Skeletal muscle cell (primary cell): ENCODE data around the gene BAIAP3.

Experiments
- DNase-seq: peaks from one replicate; pipeline ENCODE4 v3.0.0-alpha.2; 2010; ENCODE audit warnings: low read depth
- H3K4me3 ChIP-seq: 2 replicates; pipeline ENCODE4 v1.5.1; 2011; ENCODE audit warnings: low read depth, mild to moderate bottlenecking, control low read depth, low read length, moderate library complexity

BAIAP3 gene

GRCh38 chr16:1343428-1344242 is 10.2 kb downstream of the BAIAP3 start:
- DNase-seq = no peak
- peak overlapping the region; percentile 29 for H3K4me3 ChIP-seq

DNA sequence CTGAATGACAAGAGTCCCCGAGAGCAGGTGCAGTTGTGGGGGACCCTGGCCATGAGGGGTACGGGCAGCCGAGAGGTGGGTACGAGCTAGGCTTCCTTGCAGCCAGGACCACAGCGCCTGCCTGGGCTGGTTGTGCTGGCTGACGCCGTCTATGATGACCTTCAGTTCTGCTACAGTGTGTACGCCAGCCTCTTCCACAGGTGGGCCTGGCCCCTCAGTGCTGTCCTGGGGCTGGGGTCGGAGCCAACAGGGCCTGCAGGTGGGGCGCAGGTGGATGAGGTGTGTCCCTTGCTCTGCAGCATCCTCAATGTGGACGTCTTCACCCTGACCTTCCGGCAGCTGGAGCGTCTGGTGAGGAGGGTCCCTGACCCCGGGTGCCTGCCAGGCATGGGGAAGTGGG is 11.1 kb downstream of the BAIAP3 start:
- no peak for DNase-seq
- H3K4me3 ChIP-seq = no peak overlapping the region

- no peak for DNase-seq
- no peak overlapping the region for H3K4me3 ChIP-seq
Measured at GRCh38 chr16:1345087-1345486, 11.6 kb downstream of the BAIAP3 start.

DNA sequence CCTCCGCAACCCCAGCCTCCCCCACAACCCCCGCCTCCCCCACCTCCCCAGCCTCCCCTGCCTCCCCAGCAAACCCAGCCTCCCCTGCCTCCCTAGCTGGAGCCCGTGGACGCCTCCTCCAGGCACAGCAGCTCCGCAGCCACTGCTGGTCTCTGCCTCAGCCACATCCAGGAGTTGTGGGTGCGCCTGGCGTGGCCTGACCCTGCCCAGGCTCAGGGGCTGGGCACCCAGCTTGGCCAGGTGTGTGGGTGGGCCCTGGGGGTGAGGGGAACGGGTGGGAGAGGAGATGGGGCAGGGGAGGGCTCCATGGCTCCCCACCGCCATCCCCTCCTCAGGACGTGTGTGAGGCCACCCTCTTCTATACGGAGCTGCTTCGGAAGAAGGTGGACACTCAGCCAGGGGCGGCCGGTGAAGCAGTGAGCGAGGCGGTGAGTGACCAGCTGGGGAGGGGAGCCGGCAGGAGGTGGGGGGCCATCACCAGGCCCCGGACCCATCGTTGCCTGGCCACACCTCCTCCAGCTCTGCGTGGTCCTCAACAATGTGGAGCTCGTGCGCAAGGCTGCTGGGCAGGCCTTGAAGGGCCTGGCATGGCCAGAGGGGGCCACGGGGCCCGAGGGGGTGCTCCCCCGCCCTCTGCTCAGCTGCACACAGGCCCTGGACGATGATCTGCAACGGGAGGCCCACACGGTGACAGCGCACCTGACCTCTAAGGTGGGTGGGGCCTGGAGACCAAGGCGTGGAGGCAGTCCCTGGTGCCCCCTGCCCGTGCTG is 12.4 kb downstream of the BAIAP3 start:
- no peak for DNase-seq
- H3K4me3 ChIP-seq = no peak overlapping the region

DNA sequence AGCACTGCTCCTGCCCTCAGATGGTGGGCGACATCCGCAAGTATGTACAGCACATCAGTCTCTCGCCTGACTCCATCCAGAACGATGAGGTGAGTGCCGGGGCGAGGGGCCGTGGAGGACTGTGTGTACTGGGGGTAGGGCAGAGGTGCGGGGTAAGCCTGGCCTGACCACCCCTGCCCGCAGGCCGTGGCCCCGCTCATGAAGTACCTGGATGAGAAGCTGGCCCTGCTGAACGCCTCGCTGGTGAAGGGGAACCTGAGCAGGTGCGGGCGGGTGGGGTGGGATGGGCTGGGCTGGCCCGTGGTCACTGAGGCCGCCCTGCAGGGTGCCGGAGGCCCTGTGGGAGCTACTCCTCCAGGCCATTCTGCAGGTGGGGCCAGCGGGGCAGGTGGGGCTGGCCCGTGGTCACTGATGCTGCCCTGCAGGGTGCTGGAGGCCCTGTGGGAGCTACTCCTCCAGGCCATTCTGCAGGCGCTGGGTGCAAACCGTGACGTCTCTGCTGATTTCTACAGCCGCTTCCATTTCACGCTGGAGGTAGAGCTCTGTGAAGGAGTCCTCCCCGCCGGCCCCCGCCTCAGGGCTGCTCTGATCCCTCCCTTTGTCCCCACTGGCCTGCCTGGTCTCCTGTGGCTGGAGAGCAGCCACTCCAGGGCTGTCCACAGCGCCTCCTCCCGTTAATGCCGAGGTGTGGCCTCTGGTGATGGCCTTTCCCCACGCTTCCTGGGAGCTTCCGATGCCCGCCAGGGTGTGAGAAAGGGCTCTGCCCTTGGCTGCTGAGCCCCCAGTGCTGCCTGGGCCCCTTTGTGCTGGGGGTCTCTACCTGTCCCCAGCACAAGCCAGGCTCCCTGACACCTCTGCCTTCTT is 13.2 kb downstream of the BAIAP3 start:
- no peak for DNase-seq
- no peak overlapping the region for H3K4me3 ChIP-seq

DNA sequence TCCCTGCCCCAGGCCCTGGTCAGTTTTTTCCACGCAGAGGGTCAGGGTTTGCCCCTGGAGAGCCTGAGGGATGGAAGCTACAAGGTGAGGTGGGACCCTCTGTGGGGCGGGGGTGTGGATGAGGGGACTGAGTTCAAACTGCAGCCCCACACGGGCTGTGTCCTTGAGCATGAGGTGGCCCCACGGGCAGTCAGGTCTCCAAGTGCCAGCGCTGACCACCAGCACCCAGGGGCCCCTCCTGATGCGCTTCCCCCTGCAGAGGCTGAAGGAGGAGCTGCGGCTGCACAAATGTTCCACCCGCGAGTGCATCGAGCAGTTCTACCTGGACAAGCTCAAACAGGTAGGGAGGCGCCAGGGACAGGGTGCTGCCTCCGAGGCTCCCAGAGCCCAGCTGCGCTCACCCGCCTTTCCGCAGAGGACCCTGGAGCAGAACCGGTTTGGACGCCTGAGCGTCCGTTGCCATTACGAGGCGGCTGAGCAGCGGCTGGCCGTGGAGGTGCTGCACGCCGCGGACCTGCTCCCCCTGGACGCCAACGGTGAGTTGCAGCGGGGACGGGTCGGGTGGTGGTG is 13.9 kb downstream of the BAIAP3 start:
- H3K4me3 ChIP-seq = no peak overlapping the region
- DNase-seq = no peak

GRCh38 chr16:1347962-1348361 is 14.5 kb downstream of the BAIAP3 start:
- DNase-seq = no peak
- H3K4me3 ChIP-seq = no peak overlapping the region

GRCh38 chr16:1348441-1348840 is 15.0 kb downstream of the BAIAP3 start:
- no peak for DNase-seq
- H3K4me3 ChIP-seq = no peak overlapping the region

GRCh38 chr16:1348926-1349325 is 15.5 kb downstream of the BAIAP3 start:
- no peak for DNase-seq

GRCh38 chr16:1349351-1349750 is 15.9 kb downstream of the BAIAP3 start:
- no peak for DNase-seq

More at GRCh38 chr16:1348926-1349325, 15.5 kb downstream of the BAIAP3 start:
- no peak overlapping the region for H3K4me3 ChIP-seq

GRCh38 chr16:1349951-1350350 is 16.5 kb downstream of the BAIAP3 start:
- DNase-seq = no peak
- H3K4me3 ChIP-seq = no peak overlapping the region

More at GRCh38 chr16:1349351-1349750, 15.9 kb downstream of the BAIAP3 start:
- no peak overlapping the region for H3K4me3 ChIP-seq

DNA sequence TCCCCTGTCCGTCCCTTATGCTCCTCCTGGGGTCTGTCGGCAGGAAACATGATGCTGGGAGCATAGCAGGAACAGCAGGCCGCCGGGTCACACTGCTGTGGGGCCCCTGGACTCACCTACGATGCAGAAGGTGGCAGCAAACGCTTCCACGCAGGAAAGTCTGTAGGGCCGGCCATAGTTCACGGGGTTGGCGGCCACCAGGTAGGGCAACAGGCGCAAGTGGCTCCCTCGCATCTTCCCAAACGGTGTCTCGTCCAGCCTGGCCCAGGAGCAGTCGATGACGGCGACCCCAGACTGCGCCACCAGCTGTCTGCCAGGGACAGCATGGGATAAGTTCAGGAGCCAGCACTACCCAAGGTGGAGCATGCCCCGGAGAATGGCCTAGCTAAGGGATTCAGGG is 17.2 kb downstream of the BAIAP3 start:
- DNase-seq = no peak
- H3K4me3 ChIP-seq = peak overlapping the region; percentile 61

DNA sequence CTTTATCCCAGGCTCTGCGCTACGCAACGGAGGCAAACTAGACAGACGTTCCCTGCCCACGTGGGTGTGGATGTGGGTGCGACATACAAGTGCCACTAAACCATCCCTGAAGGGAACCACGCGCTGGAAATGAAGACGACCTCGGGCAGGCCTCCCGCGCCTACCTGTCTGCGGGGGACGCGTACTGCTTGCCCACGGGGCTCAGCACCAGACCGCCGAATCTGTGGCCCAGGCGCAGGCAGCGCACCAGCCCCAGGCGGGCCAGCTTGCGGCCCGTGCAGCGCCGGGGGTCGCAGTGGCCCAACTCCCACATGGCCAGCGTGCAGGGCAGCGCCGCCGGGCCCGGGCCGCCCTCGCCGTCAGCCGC is 17.8 kb downstream of the BAIAP3 start:
- H3K4me3 ChIP-seq = peak overlapping the region; percentile 61
- DNase-seq = no peak

DNA sequence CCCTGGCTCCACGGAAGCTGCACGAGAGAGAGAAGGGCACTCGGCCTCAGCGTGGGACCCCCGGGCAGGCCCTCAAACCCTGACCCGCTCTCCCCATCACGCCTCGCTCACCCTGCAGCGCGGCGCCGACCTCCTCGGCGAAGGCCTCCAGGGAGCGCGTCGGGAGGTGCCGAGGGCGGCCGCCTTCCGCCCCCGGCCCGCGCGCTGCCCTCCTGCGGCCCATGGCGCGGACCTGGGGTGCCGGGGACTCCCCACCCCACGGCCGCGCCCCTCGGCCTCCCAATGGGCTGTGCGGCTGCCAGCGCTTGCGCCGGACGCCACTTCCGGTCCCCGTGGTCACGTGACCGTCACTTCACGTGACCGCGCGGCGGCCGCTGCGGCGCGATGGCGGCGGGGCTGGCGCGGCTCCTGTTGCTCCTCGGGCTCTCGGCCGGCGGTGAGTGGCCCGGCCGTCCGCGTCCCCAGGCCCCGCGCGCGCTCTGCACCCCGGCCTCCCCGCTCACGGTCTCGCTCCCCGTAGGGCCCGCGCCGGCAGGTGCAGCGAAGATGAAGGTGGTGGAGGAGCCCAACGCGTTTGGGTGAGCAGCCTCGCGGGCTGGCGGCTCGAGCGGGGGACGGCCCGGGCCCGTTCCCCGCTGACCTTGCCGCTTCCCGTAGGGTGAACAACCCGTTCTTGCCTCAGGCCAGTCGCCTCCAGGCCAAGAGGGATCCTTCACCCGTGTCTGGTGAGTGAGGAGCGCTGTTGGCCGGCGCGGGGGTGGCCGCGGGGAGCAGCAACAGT is 18.3 kb downstream of the BAIAP3 start, which contains the start of the genes GNPTG and TSR3:
Gene GNPTG (plus strand): TSS at position 350 of the 781 bp plus-strand sequence. CDS start 35 bp downstream, at position 385.
Gene TSR3 (minus strand): TSS at position 297 of the 781 bp plus-strand sequence. CDS start 74 bp downstream, at position 223.
- DNase-seq = peak; percentile 77
- peak within 1 kb of the TSS; percentile 61 for H3K4me3 ChIP-seq

- DNase-seq = no peak
- no peak overlapping the region for H3K4me3 ChIP-seq
Measured at GRCh38 chr16:1354815-1355540, 21.5 kb downstream of the BAIAP3 start.

DNA sequence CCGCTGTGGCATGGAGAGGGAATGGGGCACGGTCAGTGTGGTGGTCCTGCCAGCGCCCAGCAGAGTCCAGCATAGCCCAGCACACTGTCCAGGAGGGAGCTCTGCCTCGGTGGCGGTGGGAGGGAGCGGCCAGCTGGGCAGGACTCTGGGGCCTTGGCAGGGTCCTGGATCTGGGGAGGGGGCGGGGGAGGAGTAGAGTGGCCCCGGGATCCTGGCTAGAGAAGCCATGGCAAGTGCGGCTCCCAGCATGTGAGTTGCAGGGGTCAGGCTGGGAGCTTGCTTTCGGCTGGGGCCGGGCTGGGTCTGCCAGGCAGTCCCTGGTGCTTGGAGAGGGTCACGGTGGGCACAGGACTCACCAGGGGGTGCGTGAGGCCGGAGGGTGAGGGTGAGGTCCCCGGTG is 22.1 kb downstream of the BAIAP3 start:
- no peak for DNase-seq
- no peak overlapping the region for H3K4me3 ChIP-seq

- no peak for DNase-seq
- no peak overlapping the region for H3K4me3 ChIP-seq
Measured at GRCh38 chr16:1356061-1356900, 22.8 kb downstream of the BAIAP3 start.
